H9 (cell line): ENCODE measurements around the gene MSMB. TPM values are rescaled to one million over a fixed set of nuclear protein-coding genes. Genes with fewer than 3 reads are reported as not detected.

ENCODE experiments used
- DNase-seq: peaks from one replicate; pipeline ENCODE4 v3.0.0-alpha.2; 2017
- H2AFZ ChIP-seq: one replicate; pipeline ENCODE4 v1.6.1; 2013; ENCODE audit warnings: mild to moderate bottlenecking, low read length, control low read depth, moderate library complexity
- H2AK5ac ChIP-seq: 2 replicates; pipeline ENCODE4 v1.6.1; 2013; ENCODE audit warnings: low read length, control low read depth, mixed read lengths; ENCODE audit not compliant: insufficient read length
- H2BK120ac ChIP-seq: one replicate; pipeline ENCODE4 v1.6.1; 2013; ENCODE audit warnings: low read depth, mild to moderate bottlenecking, low read length, control low read depth, inconsistent platforms; ENCODE audit not compliant: poor library complexity, severe bottlenecking
- H2BK12ac ChIP-seq: 2 replicates; pipeline ENCODE4 v1.6.1; 2013; ENCODE audit warnings: low read length, control low read depth, mixed read lengths, low read depth; ENCODE audit not compliant: insufficient read length
- H2BK15ac ChIP-seq: 2 replicates; pipeline ENCODE4 v1.6.1; 2013; ENCODE audit warnings: low read depth, low read length, control low read depth
- H2BK20ac ChIP-seq: one replicate; pipeline ENCODE4 v1.6.1; 2013; ENCODE audit warnings: low read depth, mild to moderate bottlenecking, low read length, control low read depth, inconsistent platforms; ENCODE audit not compliant: poor library complexity, severe bottlenecking
- H2BK5ac ChIP-seq: 2 replicates; pipeline ENCODE4 v1.6.1; 2013; ENCODE audit warnings: low read length, control low read depth, mixed read lengths; ENCODE audit not compliant: insufficient read length
- H3K14ac ChIP-seq: 2 replicates; pipeline ENCODE4 v1.6.1; 2013; ENCODE audit warnings: low read length, control low read depth; ENCODE audit not compliant: insufficient read depth
- H3K18ac ChIP-seq: 2 replicates; pipeline ENCODE4 v1.6.1; 2013; ENCODE audit warnings: low read depth, mild to moderate bottlenecking, mixed read lengths, low read length, control low read depth; ENCODE audit not compliant: insufficient read length
- H3K23ac ChIP-seq: 2 replicates; pipeline ENCODE4 v1.6.1; 2013; ENCODE audit warnings: low read length, control low read depth, mixed read lengths, low read depth; ENCODE audit not compliant: insufficient read length
- H3K23me2 ChIP-seq: 2 replicates; pipeline ENCODE4 v1.6.1; 2013; ENCODE audit warnings: low read depth, mild to moderate bottlenecking, mixed read lengths, low read length, control low read depth; ENCODE audit not compliant: insufficient read length, poor library complexity, severe bottlenecking
- H3K27ac ChIP-seq: 2 replicates; pipeline ENCODE4 v1.5.1; 2013; ENCODE audit warnings: low read length, control low read depth, mixed read lengths, low read depth; ENCODE audit not compliant: insufficient read length
- H3K27me3 ChIP-seq: 2 replicates; pipeline ENCODE4 v1.6.1; 2013; ENCODE audit warnings: low read length, control low read depth, inconsistent platforms; ENCODE audit not compliant: insufficient read depth
- H3K4ac ChIP-seq: 2 replicates; pipeline ENCODE4 v1.6.1; 2013; ENCODE audit warnings: low read depth, mild to moderate bottlenecking, control low read depth, inconsistent platforms, low read length, moderate library complexity
- H3K4me1 ChIP-seq: 2 replicates; pipeline ENCODE4 v1.6.1; 2013; ENCODE audit warnings: low read length, control low read depth, inconsistent platforms; ENCODE audit not compliant: insufficient read depth
- H3K4me2 ChIP-seq: 2 replicates; pipeline ENCODE4 v1.6.1; 2013; ENCODE audit warnings: low read length, control low read depth, mixed read lengths; ENCODE audit not compliant: insufficient read length, insufficient read depth
- H3K56ac ChIP-seq: 2 replicates; pipeline ENCODE4 v1.6.1; 2013; ENCODE audit warnings: low read depth, mild to moderate bottlenecking, mixed read lengths, low read length, control low read depth; ENCODE audit not compliant: insufficient read length
- H3K79me1 ChIP-seq: 2 replicates; pipeline ENCODE4 v1.6.1; 2013; ENCODE audit warnings: low read depth, mild to moderate bottlenecking, moderate library complexity, low read length, control low read depth, inconsistent platforms; ENCODE audit not compliant: insufficient read depth, poor library complexity, severe bottlenecking
- H3K79me2 ChIP-seq: 2 replicates; pipeline ENCODE4 v1.6.1; 2013; ENCODE audit warnings: low read length, control low read depth, inconsistent platforms; ENCODE audit not compliant: insufficient read depth
- H3K9ac ChIP-seq: 2 replicates; pipeline ENCODE4 v1.6.1; 2013; ENCODE audit warnings: low read length, control low read depth, mixed read lengths; ENCODE audit not compliant: insufficient read length; ENCODE audit errors: extremely low read depth
- H3K9me3 ChIP-seq: one replicate; pipeline ENCODE4 v1.6.1; 2013; ENCODE audit warnings: low read depth, low read length, inconsistent platforms; ENCODE audit not compliant: control insufficient read depth
- H3T11ph ChIP-seq: one replicate; pipeline ENCODE4 v1.6.1; 2013; ENCODE audit warnings: mild to moderate bottlenecking, low read length, control low read depth, inconsistent platforms
- H4K20me1 ChIP-seq: one replicate; pipeline ENCODE4 v1.6.1; 2013; ENCODE audit not compliant: control insufficient read depth, insufficient read length, insufficient read depth
- H4K5ac ChIP-seq: 2 replicates; pipeline ENCODE4 v1.6.1; 2013; ENCODE audit warnings: low read depth, mild to moderate bottlenecking, mixed read lengths, low read length, control low read depth; ENCODE audit not compliant: insufficient read length
- H4K8ac ChIP-seq: replicated peaks from 2 replicates; pipeline ENCODE4 v1.6.1; 2013; ENCODE audit warnings: low read length, control low read depth, mixed read lengths, low read depth; ENCODE audit not compliant: insufficient read length
- H4K91ac ChIP-seq: 2 replicates; pipeline ENCODE4 v1.6.1; 2013; ENCODE audit warnings: low read depth, mild to moderate bottlenecking, moderate library complexity, mixed read lengths, low read length, control low read depth; ENCODE audit not compliant: insufficient read length
- H3K27ac Mint-ChIP-seq, 3 experiments: 2 replicates in 2 of 3; 3 replicates in 1 of 3; pipeline ENCODE4 v1.8.0; 2020 to 2021; ENCODE audit warnings: mixed read lengths in 3 of 3, mild to moderate bottlenecking in 1 of 3, moderate library complexity in 1 of 3
- H3K27me3 Mint-ChIP-seq: 2 replicates; pipeline ENCODE4 v1.8.0; 2021; ENCODE audit warnings: low read depth, mild to moderate bottlenecking, moderate library complexity, mixed read lengths
- H3K36me3 Mint-ChIP-seq, 3 experiments: 2 replicates in 2 of 3; 3 replicates in 1 of 3; pipeline ENCODE4 v1.8.0; 2020 to 2021; ENCODE audit warnings: low read depth in 3 of 3, mixed read lengths in 3 of 3; ENCODE audit not compliant: insufficient read depth in 1 of 3
- H3K4me1 Mint-ChIP-seq, 2 experiments: 2 replicates each; pipeline ENCODE4 v1.8.0; 2020; ENCODE audit warnings: mixed read lengths in 2 of 2
- H3K4me3 Mint-ChIP-seq, 2 experiments: 2 replicates in 1 of 2; 3 replicates in 1 of 2; pipeline ENCODE4 v1.8.0; 2020 to 2021; ENCODE audit warnings: mild to moderate bottlenecking in 2 of 2, mixed read lengths in 2 of 2, moderate library complexity in 1 of 2
- H3K9me3 Mint-ChIP-seq, 2 experiments: 2 replicates in 1 of 2; 3 replicates in 1 of 2; pipeline ENCODE4 v1.8.0; 2020; ENCODE audit warnings: mild to moderate bottlenecking in 2 of 2, mixed read lengths in 2 of 2, moderate library complexity in 1 of 2
- total RNA-seq: library from RNA; stranded (reverse); gene quantifications from 2 replicates; pipeline ENCODE4 v1.2.1, GENCODE V29; 2021
- TF ChIP-seq, protein P1 (sequence below): fragments of 200-600 bp; sonication (generic); conservative IDR thresholded peaks from 3 replicates; pipeline ENCODE4 v1.8.0; 2021; ENCODE audit warnings: antibody characterized with exemption, mild to moderate bottlenecking

Gene MSMB
- total RNA-seq, 1 experiment from 2014 or later, result not detected

DNA sequence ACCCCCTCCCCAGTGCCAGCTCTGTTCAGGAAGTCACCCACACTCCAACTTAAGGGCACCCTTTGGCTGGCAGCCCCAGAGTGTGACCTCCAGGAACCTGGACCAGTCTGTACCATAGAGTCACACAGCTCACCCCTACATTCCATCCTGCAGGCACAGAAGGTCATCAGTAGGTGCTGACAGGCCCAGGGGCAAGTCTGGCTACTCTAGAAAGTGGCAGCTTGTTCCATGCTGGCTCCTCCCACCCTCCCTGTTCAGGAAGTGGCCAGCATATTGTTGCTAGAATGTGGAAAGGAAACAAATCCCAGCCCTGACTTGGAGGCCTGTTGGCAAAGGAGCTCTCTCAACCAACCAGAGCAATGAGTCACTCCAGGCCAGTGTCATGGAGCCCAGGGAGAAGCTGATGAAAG, 12.5 kb downstream of the MSMB start:
- H3K27me3 ChIP-seq, result no peaks in the 10 kb centered on the region
- H3K4me2 ChIP-seq, result no peak overlapping the region
- TF ChIP-seq, protein P1, sequence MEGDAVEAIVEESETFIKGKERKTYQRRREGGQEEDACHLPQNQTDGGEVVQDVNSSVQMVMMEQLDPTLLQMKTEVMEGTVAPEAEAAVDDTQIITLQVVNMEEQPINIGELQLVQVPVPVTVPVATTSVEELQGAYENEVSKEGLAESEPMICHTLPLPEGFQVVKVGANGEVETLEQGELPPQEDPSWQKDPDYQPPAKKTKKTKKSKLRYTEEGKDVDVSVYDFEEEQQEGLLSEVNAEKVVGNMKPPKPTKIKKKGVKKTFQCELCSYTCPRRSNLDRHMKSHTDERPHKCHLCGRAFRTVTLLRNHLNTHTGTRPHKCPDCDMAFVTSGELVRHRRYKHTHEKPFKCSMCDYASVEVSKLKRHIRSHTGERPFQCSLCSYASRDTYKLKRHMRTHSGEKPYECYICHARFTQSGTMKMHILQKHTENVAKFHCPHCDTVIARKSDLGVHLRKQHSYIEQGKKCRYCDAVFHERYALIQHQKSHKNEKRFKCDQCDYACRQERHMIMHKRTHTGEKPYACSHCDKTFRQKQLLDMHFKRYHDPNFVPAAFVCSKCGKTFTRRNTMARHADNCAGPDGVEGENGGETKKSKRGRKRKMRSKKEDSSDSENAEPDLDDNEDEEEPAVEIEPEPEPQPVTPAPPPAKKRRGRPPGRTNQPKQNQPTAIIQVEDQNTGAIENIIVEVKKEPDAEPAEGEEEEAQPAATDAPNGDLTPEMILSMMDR, result no peak
- no peak overlapping the region for H3K18ac ChIP-seq
- no peaks in the 10 kb centered on the region for H3K79me1 ChIP-seq
- Mint-ChIP-seq H3K9me3 (no peaks in the 10 kb centered on the region), H3K4me3 (no peak overlapping the region), H3K36me3 (no peaks in the 10 kb centered on the region), H3K4me1 (peaks cover 12 to 19% of the 10 kb centered on the region in 2 experiments), H3K27ac (no peak overlapping the region), H3K27me3 (0 out of 2 replicates have a peak, but pooled peaks cover 2% of the 10 kb centered on the region)
- H2BK15ac ChIP-seq, result no peak overlapping the region
- no peak overlapping the region for H3K27ac ChIP-seq
- H3T11ph ChIP-seq, result no peak overlapping the region
- H2BK5ac ChIP-seq, result no peak overlapping the region
- H3K56ac ChIP-seq, result no peak overlapping the region
- H3K79me2 ChIP-seq, result no peaks in the 10 kb centered on the region
- H3K4ac ChIP-seq, result no peak overlapping the region
- DNase-seq, result no peak
- H2BK20ac ChIP-seq, result no peak overlapping the region
- no peak overlapping the region for H2BK12ac ChIP-seq
- no peak overlapping the region for H4K8ac ChIP-seq
- no peaks in the 10 kb centered on the region for H4K20me1 ChIP-seq
- no peak overlapping the region for H4K5ac ChIP-seq
- no peak overlapping the region for H2AFZ ChIP-seq
- no peaks in the 10 kb centered on the region for H3K4me1 ChIP-seq
- H2BK120ac ChIP-seq, result no peak overlapping the region
- H3K9ac ChIP-seq, result no peak overlapping the region
- H2AK5ac ChIP-seq, result no peak overlapping the region
- no peak overlapping the region for H4K91ac ChIP-seq
- peaks cover 3% of the 10 kb centered on the region for H3K23me2 ChIP-seq
- no peak overlapping the region for H3K23ac ChIP-seq
- H3K9me3 ChIP-seq, result no peaks in the 10 kb centered on the region
- H3K14ac ChIP-seq, result no peak overlapping the region; the same call in 1 of the 2 replicates
